SHP77 (cell line): Measurements from ENCODE around the gene THUMPD2.
A peak's percentile ranks its signal among the peaks of the same experiment; 100 is the strongest.

Source experiments
- DNase-seq, 2 experiments: peaks; one replicate each; lab custom pipeline; 2025; lab: John Stamatoyannopoulos, UW

THUMPD2 gene

GRCh38 chr2:39718483-39718882, 60.6 kb downstream of the THUMPD2 start:
- no peak for DNase-seq

GRCh38 chr2:39717067-39717466, 62.0 kb downstream of the THUMPD2 start:
- no peak for DNase-seq

GRCh38 chr2:39715822-39716221, 63.2 kb downstream of the THUMPD2 start:
- DNase-seq, result no peak

- no peak for DNase-seq
Observed at GRCh38 chr2:39715095-39715494, 64.0 kb downstream of the THUMPD2 start.

GRCh38 chr2:39712953-39713352, 66.1 kb downstream of the THUMPD2 start:
- DNase-seq, result no peak

GRCh38 chr2:39710807-39711206, 68.3 kb downstream of the THUMPD2 start:
- DNase-seq, result no peak

- no peak for DNase-seq
Observed at GRCh38 chr2:39708003-39708402, 71.1 kb downstream of the THUMPD2 start.

- no peak for DNase-seq
Observed at GRCh38 chr2:39706945-39707344, 72.1 kb downstream of the THUMPD2 start.

- no peak for DNase-seq
Observed at GRCh38 chr2:39706312-39706711, 72.7 kb downstream of the THUMPD2 start.

GRCh38 chr2:39705638-39706037, 73.4 kb downstream of the THUMPD2 start:
- no peak for DNase-seq

- DNase-seq, result no peak
Observed at GRCh38 chr2:39704540-39704939, 74.5 kb downstream of the THUMPD2 start.

GRCh38 chr2:39703181-39703872, 75.7 kb downstream of the THUMPD2 start:
- no peak for DNase-seq

- no peak for DNase-seq
Observed at GRCh38 chr2:39701137-39701536, 77.9 kb downstream of the THUMPD2 start.

GRCh38 chr2:39697454-39697853, 81.6 kb downstream of the THUMPD2 start:
- no peak for DNase-seq

- no peak for DNase-seq
Observed at GRCh38 chr2:39696838-39697237, 82.2 kb downstream of the THUMPD2 start.

- peak; percentile 6 for DNase-seq
Observed at GRCh38 chr2:39696101-39696553, 82.9 kb downstream of the THUMPD2 start.

- no peak for DNase-seq
Observed at GRCh38 chr2:39693245-39693644, 85.8 kb downstream of the THUMPD2 start.

- no peak for DNase-seq
Observed at GRCh38 chr2:39689876-39690275, 89.2 kb downstream of the THUMPD2 start.

- no peak for DNase-seq
Observed at GRCh38 chr2:39689272-39689841, 89.7 kb downstream of the THUMPD2 start.

- DNase-seq, result no peak
Observed at GRCh38 chr2:39688181-39688580, 90.9 kb downstream of the THUMPD2 start.

GRCh38 chr2:39686456-39686855, 92.6 kb downstream of the THUMPD2 start:
- DNase-seq, result no peak
